HG03558 (cell line): ENCODE results near the gene LMAN2L.

Experiments
- ATAC-seq: cut with Tn5 transposase; IDR thresholded peaks from one replicate; pipeline ENCODE4 v1.9.1; 2021; ENCODE audit warnings: moderate number of reproducible peaks; ENCODE audit not compliant: unreplicated experiment; ENCODE audit errors: extremely low read depth

The LMAN2L gene

GRCh38 chr2:96663177-96663576, 76.7 kb downstream of the LMAN2L start:
- no peak for ATAC-seq

- ATAC-seq, result no peak
Measured at GRCh38 chr2:96662360-96662759, 77.5 kb downstream of the LMAN2L start.

DNA sequence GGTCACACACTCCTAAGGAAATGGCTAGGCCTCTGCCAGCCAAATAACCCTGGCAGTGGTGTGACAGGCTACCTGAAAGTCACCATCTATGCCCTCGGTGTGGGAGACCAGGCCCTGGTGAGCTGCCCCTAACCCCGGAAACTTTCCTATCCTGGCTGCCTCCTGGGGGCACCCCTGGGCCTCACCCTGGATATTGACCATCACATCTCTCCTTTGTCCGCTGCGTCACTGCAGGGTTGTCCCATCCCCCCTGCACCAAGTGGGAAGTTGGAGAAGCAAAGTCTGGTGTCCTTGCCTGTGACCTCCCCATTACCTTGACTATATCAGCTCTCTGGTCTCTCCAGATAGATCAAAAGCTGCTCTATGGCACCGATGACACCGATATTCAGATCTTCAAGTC, 78.5 kb downstream of the LMAN2L start:
- no peak for ATAC-seq

DNA sequence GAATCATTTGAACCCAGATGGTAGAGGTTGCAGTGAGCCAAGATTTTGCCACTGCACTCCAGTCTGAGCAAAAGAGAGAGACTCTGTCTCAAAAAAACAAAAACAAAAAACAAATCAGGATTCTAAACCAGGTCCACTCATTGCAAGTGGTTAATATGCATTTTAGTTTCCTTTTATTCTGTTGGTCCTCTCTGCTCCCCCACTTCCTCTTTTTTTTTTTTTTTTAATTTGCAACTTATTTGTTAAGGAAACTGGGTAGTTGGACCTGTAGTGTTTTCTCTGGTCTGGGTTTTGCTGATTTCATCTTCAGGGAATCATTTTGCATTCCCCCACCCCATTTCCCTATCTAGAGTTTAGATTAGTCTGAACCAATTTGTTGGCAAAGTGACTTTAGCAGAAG, 83.3 kb downstream of the LMAN2L start:
- ATAC-seq, result no peak
